ENCODE measurements around the gene AARS2. TPM values are rescaled to one million over a fixed set of nuclear protein-coding genes. Genes with fewer than 3 reads are reported as not detected.
A peak's percentile ranks its signal among the peaks of the same experiment; 100 is the strongest.

Gene AARS2
- total and polyA plus RNA-seq, 9 of the 15 experiments (the other 6 are each of a cell fraction or from before 2014, with no cell fraction given) = 0.97 to 34.0 (median 18.3) TPM

DNA sequence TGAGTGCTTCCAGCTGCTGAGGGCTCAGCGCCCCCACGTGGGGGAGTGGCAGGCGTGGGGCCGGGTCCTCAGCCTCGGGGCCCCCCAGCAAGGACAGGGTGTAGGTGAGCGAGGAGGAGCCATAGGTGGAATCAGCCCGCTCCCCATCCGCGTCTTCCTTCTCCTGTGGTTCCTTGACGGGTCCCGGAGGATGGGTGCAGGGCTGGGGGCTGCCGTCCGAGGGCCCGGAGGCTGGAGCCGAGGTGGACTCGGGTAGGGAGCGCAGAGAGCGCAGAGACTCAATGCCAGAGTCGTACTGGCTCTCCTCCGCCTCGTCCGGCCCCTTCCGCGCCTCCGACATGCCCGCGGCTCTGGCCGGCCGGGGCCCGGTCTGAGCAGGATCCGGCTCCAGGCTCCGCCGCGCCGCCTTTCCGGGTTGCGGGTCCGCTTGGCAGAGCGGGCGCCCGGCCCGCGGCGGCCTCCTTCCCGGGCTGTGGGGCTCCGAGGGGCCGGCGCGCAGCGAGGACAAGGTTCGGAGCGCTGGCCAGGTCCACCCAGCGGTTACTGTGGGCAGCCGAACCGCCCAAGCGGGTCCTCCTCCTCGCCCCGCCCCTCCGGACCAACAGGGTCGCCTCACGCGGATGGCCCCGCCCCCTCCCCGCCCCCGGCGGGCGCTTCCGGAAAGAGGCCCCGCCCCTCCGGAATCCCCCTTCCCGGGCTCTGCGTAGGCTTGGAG, 48.0 kb downstream of the AARS2 start, which contains the start of gene NFKBIE (continued):
- TF ChIP-seq RERE (CRISPR knock-in tag; IDR thresholded peaks at IDR 0.05; ENCODE audit: borderline replicate concordance) (peak; percentile 81; the same call in 1 of the 2 replicates), KDM4B (IDR thresholded peaks at IDR 0.05; ENCODE audit: borderline replicate concordance in 2 of 2, low read depth in 1 of 2) (0 out of 4 replicates have a peak, but pooled peaks of 1 of the 2 experiments have one; percentile 12), TBL1XR1 (IDR thresholded peaks at IDR 0.05; ENCODE audit: low read length in 2 of 2) (0 out of 4 replicates have a peak, but pooled peaks of 1 of the 2 experiments have one; percentile 12), ZNF57 (CRISPR knock-in tag; IDR thresholded peaks at IDR 0.05) (no peak), CXXC5 (CRISPR knock-in tag; IDR thresholded peaks at IDR 0.05) (peak; percentile 63), ZNF165 (CRISPR knock-in tag; IDR thresholded peaks at IDR 0.05; ENCODE audit: borderline replicate concordance) (no peak), HIVEP1 (CRISPR knock-in tag; IDR thresholded peaks at IDR 0.05) (no peak), GATAD2A (IDR thresholded peaks at IDR 0.05) (0 out of 2 replicates have a peak, but pooled peaks have one; percentile 16), SMARCE1 (IDR thresholded peaks at IDR 0.05) (no peak), PCBP1 (IDR thresholded peaks at IDR 0.05; ENCODE audit: low read depth, low read length, poor library complexity, severe bottlenecking) (peak; percentile 35), HNRNPLL (IDR thresholded peaks at IDR 0.05; ENCODE audit: low read depth, low read length, poor library complexity, severe bottlenecking) (peak; percentile 68), PKNOX1 (IDR thresholded peaks at IDR 0.05) (peak; percentile 6; the same call in 1 of the 2 replicates)
- TF ChIP-seq, protein P1, sequence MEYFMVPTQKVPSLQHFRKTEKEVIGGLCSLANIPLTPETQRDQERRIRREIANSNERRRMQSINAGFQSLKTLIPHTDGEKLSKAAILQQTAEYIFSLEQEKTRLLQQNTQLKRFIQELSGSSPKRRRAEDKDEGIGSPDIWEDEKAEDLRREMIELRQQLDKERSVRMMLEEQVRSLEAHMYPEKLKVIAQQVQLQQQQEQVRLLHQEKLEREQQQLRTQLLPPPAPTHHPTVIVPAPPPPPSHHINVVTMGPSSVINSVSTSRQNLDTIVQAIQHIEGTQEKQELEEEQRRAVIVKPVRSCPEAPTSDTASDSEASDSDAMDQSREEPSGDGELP (CRISPR knock-in tag; IDR thresholded peaks at IDR 0.05; ENCODE audit: borderline replicate concordance) = peak; percentile 84
- TF ChIP-seq, protein P2, sequence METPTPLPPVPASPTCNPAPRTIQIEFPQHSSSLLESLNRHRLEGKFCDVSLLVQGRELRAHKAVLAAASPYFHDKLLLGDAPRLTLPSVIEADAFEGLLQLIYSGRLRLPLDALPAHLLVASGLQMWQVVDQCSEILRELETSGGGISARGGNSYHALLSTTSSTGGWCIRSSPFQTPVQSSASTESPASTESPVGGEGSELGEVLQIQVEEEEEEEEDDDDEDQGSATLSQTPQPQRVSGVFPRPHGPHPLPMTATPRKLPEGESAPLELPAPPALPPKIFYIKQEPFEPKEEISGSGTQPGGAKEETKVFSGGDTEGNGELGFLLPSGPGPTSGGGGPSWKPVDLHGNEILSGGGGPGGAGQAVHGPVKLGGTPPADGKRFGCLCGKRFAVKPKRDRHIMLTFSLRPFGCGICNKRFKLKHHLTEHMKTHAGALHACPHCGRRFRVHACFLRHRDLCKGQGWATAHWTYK (CRISPR knock-in tag; IDR thresholded peaks at IDR 0.05) = peak; percentile 49; the same call in 1 of the 2 replicates
- TF ChIP-seq, protein P3, sequence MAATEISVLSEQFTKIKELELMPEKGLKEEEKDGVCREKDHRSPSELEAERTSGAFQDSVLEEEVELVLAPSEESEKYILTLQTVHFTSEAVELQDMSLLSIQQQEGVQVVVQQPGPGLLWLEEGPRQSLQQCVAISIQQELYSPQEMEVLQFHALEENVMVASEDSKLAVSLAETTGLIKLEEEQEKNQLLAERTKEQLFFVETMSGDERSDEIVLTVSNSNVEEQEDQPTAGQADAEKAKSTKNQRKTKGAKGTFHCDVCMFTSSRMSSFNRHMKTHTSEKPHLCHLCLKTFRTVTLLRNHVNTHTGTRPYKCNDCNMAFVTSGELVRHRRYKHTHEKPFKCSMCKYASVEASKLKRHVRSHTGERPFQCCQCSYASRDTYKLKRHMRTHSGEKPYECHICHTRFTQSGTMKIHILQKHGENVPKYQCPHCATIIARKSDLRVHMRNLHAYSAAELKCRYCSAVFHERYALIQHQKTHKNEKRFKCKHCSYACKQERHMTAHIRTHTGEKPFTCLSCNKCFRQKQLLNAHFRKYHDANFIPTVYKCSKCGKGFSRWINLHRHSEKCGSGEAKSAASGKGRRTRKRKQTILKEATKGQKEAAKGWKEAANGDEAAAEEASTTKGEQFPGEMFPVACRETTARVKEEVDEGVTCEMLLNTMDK (IDR thresholded peaks at IDR 0.05; ENCODE audit: borderline replicate concordance, insufficient read depth, low read depth, low read length, poor library complexity, severe bottlenecking) = peak; percentile 80
